GM18507 (cell line): ENCODE results near the gene TAS2R9.
"Not testable (repeated sequence)": the region's sequence is repeated elsewhere in the genome, so short reads cannot be mapped to it uniquely, and the experiment has no call there.

Experiments used
- DNase-seq: peaks from one replicate; pipeline ENCODE4 v3.0.0; 2011; ENCODE audit warnings: low read depth; ENCODE audit not compliant: insufficient read length; ENCODE audit errors: extremely low spot score
- FAIRE-seq: peaks from 2 replicates; lab custom pipeline; 2011; peaks lifted over from hg19 to GRCh38; lab: Jason Lieb, UNC

TAS2R9 gene, protein sequence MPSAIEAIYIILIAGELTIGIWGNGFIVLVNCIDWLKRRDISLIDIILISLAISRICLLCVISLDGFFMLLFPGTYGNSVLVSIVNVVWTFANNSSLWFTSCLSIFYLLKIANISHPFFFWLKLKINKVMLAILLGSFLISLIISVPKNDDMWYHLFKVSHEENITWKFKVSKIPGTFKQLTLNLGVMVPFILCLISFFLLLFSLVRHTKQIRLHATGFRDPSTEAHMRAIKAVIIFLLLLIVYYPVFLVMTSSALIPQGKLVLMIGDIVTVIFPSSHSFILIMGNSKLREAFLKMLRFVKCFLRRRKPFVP

DNA sequence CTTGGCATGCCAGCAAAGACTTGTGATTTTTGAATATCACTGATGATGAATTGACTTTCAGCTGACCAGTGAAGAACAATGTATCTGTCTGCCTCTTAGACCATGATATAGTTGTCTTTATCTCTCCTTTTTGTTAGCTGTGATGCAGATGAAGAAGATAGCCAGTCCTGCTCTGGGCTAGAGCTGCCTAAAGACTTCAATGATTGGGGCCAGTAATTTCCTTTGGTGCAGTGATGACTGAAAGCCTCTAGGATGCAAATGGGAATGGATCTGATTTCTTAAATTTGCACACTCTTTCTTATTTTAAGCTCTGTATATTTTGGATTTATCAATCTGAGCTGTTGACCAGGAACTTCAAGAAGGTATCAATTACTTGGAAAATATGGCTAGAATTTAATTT lies at the start of gene TAS2R9:
TSS of gene TAS2R9 (minus strand) at position 101 of the 400 bp plus-strand sequence. CDS start at position 8, 93 bp downstream.
- no peak for DNase-seq
- no peak for FAIRE-seq

DNA sequence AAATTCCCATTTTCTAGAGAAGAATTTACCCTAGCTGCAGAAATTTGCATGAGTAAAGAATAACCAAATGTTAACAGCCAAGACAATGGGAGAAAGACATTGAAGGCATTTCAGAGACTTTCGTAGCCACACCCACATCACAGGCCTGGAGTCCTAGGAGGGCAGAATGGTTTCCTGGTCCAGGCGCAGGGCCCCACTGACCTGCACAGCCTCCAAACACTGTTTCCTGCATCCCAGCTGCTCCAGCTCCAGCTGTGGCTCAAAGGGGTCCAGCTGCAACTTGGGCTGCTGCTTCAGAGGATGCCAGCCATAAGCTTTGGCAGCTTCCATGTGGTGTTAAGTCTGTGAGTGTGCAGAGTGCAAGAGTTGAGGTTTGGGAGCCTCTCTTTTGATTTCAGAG lies 45.8 kb upstream of the TAS2R9 start:
- DNase-seq (no peak), FAIRE-seq (no peak)

DNA sequence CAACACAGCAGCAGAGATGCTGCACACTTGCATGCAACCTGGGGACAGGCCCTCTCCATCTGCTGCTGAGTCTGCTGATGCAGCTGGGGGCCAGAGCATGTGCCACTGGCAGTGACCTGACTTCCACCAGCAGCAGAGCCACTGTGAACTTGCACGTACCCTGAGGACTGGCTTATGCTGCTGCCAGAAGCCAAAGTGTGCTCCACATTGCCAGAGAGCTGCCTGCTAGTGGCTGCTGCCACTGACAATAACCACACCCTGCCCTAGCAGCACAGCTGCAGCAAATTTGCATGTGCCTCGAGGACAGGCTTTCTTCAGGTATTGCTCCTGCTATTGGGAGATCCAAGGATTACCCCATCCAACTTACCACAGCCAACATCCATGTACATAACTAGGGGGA lies 43.8 kb upstream of the TAS2R9 start:
- no peak for FAIRE-seq
- no peak for DNase-seq

DNA sequence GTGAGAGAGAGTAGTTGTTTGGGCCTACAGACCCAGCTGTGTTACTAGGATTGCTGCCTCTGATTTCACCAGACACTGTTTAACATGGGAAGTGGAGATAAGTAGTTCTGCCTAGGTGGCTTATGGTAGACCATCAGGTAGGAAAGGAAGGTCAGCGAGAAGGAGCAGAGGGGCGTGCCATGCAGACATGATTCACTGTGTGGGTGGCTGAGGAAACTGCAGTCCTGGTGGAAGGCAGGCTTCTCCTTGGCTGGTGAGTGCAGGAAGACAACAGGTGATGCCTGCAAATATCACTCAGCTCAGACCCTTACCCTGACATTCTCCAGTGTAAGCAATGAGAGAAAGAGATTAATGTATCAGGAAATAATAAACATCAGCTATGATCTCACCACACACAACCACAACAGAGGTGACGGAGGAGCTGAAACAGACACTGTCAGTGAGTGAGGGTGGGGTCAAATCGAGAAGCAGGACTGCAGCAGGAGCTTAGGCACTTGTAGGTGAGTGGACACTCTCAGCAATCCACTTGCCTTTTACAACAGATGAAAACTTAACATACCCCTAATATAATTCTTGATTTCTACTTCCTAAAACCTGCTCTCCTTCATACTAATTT lies 41.4 kb upstream of the TAS2R9 start:
- FAIRE-seq (no peak), DNase-seq (no peak)

DNA sequence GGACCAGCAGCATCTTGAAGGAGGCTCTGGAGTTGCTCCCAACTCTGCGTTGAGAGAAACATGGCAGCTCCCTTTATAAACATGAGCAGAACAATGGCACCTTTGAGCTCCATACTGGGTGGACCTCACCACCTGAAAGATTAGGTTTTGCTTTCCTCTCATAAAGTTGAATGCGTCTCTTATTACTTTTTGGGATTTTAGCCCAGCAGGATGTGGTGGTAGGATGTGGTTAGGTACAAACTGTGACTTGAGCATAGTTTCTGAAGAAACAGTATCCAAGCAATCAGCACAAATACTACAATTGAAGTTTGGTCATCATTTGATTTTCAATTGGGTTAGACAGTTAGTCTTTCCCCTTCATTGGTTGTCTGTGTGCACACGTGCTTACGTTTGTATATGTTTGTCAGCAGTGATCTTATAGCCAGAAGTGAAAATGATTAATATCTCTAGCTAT lies 39.5 kb upstream of the TAS2R9 start, which contains the start of gene PRR4:
TSS of gene PRR4 (minus strand) at position 51 of the 454 bp plus-strand sequence. CDS start at position 13, 38 bp downstream.
- FAIRE-seq = no peak
- no peak for DNase-seq

DNA sequence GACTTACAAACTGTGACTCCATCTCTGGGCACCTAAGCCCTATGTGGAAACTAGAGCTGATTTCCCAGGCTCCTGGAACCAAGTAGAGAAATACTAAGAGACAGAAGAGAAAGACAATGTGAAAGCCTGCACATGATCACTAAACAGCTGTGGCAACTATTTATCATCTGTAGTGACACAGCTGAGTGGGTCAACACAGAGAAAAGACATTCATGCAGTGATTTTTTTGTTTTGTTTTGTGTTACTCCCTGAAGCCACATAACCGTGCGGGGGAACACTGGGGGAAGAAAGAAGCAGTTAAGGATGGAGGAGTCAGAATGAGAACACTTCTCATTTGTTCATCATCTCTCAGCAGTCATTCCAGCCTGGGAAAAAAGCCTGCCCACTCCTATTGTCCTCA lies 37.8 kb upstream of the TAS2R9 start:
- no peak for DNase-seq
- no peak for FAIRE-seq

DNA sequence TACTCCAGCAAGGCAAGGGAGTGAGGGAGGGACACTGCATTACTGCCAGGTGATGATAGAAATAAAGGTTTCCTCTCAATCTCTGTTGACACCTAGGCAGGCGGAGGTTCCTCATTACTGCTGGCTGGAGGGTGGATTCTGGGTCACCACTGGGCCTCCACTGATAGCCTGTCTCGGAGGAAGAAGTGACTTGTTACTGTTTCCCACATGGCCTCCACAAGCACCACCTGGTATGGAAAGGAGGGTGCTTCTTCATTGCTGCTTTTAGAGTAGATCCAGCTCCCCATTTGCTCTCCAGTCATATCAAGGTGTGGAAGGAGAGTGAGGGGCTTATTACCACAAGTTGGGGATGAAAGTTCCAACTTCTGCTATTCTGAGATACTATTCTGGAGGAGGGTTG lies 32.9 kb upstream of the TAS2R9 start:
- no peak for DNase-seq
- no peak for FAIRE-seq

DNA sequence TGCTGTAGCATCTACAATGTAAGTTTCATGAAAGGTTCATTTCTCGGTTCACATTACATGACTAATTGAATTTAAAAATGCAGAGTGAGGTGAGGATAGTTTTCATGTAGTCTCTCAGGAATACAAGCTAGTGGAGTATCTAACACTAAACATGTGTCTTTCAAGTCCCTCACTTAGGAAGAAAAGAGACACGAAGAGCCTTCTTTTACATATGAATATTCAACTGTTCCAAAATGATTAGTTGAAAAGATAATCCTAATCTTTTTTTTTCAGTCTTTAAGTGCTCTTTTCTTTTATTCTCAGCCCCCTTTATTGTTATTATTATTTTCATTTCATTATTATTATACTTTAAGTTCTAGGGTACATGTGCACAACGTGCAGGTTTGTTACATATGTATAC lies 28.5 kb upstream of the TAS2R9 start:
- FAIRE-seq = no peak
- DNase-seq = no peak

DNA sequence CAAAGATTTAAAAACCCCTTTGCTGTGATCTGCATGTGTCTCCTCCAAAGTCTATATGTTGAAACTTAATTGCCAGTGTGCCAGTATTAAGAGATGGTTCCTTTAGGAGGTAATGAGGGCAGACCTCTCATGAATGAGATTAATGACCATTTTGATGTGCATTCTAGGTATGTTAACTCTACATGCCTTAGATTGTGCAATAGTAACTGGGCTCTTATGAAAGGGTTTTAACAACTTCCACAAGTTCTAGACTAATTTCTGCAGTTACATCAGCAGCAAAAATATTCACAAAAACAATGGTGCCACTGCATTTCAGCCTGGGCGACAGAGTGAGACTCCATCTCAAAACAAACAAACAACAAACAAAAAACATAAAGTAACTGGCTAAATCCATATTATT lies 20.0 kb upstream of the TAS2R9 start:
- FAIRE-seq (no peak), DNase-seq (no peak)

DNA sequence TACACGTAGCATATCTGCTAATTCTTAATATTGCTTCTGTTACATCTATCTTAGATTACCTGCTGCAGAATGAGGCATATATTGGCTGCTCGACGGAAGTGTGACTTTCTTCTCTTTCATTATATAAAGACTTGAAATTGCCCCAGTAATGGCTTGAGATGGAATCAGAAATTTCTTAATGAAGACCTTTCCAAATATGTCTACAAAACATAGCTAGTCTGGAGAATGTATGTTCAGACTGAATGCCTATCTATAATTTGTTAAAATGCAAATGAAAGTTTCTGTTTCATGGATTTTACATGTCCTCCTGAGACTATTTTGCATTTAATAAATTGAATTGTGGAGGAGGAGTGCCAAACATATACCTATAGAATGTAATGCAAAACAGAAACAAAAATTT lies 16.3 kb upstream of the TAS2R9 start, which contains the start of gene TAS2R10:
TSS of gene TAS2R10 (minus strand) at position 101 of the 400 bp plus-strand sequence. CDS start at position 12, 89 bp downstream.
- FAIRE-seq = no peak
- no peak for DNase-seq

DNA sequence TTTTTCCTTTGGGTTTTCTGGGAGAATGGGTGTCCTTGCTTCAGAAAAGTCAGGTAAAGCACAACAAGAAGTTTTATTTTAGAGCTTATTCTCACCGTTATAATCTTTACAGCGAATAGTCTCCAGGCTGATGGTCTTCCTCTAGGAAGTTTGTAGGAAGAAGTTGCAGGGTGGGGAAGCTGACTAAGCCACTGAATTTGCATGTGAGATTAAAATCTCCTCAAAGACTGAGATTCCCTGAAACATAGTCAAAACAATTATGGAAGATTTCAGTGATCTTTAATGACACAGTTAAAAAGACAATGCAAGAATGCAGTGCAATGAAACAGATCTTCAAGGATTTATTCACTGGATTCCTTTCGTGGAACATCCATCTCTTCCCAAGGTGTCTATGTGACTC lies 15.0 kb upstream of the TAS2R9 start:
- no peak for DNase-seq
- no peak for FAIRE-seq

DNA sequence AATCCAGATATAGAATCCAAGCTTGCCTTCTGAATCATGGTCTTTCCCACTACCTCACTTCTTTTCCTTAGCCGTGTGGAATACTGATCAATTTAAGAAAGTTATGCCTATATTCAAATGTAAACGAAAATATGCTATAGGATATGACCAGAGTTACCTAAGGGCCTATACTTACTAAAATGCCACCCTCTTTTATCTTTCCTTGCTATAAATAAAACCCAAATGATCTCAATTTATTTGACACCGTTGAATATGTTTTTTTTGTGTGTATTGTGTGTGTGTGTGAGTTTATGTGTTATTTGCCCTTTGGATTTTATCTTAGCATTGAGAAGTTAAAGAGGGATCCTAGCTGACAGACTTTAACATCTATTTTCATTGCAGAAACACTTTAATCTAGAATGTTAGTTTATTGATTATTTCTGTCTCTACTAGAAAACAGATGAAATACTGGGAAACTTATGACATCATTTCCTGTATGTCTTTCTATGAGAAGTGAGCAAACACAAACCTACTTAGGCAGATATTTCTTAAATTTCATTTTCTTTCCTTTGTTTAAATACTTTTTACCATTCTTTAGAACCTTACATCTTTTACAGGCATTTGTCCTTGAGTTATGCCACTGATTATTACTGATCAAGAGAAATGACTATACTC lies 2.0 kb upstream of the TAS2R9 start:
- FAIRE-seq = no peak
- no peak for DNase-seq

DNA sequence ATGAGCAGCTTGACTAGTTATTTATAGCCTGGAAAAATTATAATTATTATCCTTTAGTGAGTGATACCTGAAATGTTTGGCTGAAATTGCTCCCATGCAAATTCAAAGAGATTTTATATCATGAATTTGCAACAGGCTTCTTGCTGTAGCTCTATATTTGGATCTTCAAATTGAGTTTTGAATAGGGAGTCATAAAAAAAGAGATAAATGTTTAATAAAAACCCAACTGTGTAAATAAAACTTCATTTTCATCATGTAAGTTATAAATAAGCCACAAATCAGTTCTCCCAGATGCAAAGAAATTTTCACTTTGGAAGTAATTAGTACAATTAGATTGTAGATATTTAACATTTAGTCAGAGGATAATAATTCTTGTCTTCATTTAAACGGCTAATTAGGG lies 2.8 kb downstream of the TAS2R9 start, which contains the start of gene TAS2R8:
TSS of gene TAS2R8 (minus strand) at position 101 of the 400 bp plus-strand sequence. CDS start 306 bp downstream, outside the sequence.
- FAIRE-seq = no peak
- DNase-seq = no peak

DNA sequence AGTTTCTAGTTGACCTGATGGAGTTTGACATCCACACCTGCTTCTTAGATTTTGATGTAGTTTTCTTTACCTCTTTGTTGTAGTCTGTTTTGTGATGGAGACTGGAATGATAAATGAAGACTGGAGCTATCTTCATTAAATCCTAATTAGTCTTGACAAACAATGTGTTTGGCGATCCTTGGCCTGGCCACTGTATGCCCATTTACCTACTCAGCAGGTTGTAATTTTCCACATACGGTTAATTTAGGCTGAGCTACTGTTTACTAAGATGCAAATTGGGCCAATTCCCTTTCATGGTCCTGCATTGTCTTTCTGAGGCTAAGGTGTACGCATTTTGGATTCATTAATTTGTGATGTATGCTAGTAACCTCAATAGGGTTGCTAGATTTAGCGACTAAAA lies 7.4 kb downstream of the TAS2R9 start, which contains the start of gene TAS2R7:
TSS of gene TAS2R7 (minus strand) at position 41 of the 400 bp plus-strand sequence. CDS start 57 bp downstream, outside the sequence.
- no peak for FAIRE-seq
- DNase-seq = no peak

DNA sequence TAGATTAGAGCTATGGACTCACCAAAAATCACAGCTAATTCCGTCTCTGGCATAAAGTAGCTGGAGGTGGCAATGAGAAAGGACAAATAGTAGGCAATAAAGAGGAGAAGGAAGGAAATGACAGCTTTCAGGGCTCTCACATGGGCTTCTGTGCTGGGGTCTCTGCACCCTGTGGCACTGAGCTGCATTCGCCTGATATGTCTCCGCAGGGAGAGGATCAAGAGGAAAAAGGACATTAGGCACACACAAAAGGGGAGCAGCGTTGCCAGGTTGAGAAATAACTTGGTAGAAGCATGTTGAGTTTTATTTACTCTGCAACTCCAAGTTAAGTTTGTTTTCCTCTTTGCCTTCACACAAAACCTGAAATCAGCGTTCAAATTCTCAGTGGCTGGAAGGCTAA lies 8.2 kb downstream of the TAS2R9 start:
- no peak for DNase-seq
- no peak for FAIRE-seq

DNA sequence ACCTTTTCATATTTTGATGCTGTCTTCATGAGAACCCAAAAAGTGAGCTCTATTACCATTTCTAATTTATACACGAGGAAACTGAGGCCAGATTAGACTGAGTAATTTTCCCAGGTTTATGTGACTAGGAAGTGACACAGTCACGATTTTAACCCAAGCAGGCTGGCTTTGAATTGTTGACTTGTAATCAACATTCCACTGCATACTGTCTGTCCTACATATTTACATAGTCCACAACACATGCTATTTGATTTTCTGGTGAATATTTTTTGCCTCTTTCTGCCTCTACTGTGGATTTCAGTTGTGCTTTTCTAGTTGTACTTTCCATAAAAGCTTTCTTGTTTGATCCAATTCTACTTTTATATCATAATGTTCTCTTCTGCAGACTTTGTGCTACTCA lies 15.7 kb downstream of the TAS2R9 start:
- FAIRE-seq = no peak
- DNase-seq = no peak

DNA sequence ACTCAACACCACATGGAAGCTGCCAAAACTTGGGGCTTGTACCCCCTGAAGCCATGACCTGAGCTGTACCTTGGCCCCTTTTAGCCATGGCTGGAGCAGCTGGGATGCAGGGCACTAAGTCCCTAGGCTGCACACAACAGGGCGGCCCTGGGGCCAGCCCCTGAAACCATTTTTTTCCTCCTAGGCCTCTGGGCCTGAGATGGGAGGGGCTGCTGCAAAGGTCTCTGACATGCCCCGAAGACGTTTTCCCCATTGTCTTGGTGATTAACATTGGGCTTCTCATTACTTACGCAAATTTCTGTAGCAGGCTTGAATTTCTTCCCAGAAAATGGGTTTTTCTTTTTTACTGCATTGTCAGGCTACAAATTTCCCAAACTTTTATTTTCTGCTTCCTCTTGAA lies 18.2 kb downstream of the TAS2R9 start:
- FAIRE-seq = not testable (repeated sequence)

DNA sequence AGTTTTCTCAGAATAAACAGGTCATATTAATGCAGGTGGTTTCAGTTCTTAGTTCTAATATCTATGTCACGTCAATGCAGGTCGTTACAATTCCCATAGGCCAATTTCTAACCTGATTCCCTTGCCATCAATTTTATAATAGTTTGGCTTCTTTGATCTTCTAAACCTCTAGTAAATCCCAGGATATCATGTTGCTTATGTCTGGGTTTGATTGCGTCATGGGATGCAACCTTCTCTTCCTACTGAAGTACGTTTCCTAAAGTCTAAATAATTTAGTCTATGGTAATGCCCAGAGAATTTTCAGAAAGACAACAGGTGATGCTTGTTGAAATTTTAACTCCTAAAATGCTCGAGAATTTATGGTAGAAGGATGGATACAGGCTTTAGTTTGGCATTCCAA lies 26.7 kb downstream of the TAS2R9 start:
- FAIRE-seq (no peak), DNase-seq (no peak)

More for the DNA sequence above, 18.2 kb downstream of the TAS2R9 start:
- not testable (repeated sequence) for DNase-seq

DNA sequence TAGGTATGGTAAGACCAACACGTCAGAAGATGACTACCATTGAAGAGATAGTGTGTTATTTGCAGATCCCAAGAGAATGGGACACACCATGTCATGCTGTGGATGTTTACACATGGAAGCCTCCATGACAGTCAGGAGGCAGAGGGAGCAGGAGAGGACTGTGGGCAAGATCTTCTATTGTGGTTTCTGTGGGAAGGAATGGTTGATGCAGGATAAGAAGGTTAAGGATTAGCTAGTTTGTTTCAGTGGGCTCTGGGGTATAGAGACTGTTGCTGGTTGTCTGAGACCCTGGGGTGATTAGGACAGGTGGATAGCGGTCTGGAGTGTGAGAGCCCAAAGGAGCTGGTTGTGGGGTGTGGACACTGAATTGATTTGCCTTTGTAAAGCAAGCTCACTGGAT lies 30.9 kb downstream of the TAS2R9 start:
- DNase-seq (no peak), FAIRE-seq (no peak)

DNA sequence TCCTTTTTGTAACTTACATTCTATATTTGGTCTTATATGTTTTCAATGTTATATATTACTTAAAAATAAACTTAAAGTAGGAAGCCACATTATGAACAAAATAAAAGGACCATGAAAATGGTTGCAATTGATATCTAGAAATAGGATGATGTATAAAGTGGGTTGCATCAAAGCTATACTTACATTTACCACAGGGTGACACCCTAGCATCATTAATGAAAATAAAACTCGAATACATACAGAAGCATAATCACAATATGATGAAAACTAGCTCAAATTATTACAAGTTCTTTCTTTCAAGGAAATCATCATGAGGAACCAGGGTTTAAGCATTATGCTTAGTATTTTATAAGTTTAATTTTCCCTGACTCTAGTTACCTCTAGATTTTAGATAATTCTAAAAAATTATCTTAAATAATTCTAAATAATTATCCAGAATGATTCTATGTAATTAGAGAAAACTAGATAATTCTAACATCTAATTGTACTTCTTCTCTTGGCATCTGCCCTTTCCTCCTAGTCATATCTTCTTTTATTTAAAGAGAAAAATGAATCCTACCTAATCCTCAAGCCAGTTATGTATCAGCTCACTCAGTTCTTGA lies 38.7 kb downstream of the TAS2R9 start:
- DNase-seq (no peak), FAIRE-seq (peak; percentile 51)
